ENCODE measurements around the gene MTF2.

Gene MTF2

GRCh38 chr1:93087532-93087931 is 8.4 kb downstream of the MTF2 start:
- DNase-seq = no peak

DNA sequence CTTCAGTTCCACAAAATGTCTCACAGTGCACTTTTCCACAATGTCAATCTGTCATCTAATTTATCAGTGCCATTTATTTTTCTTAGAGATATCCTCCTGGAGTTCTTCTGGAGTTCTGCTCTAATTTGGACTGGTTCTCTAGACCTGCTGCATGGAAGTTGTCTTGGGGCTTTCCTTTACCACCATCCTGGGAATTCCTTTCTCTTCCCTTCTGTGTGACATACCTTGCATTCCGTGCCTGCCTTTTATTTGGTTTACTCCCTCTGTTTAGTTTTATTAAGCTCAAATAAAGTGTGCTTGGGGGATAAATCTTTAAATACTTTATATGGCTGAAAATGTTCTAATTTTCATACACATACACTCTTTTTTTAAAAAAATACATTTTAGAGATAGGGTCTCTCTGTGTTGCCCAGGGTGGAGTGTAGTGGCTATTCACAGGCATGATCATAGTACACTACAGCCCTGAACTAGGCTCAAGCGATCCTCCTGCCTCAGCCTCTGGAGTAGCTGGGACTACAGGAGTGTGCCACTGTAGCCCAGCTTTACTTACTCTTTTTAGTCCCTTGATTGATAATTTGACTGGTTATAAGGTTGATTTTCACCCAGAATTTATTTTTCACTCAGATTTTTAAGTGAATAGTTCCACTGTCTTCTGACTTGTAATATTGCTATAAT is 14.4 kb downstream of the MTF2 start:
- no peak for DNase-seq

DNA sequence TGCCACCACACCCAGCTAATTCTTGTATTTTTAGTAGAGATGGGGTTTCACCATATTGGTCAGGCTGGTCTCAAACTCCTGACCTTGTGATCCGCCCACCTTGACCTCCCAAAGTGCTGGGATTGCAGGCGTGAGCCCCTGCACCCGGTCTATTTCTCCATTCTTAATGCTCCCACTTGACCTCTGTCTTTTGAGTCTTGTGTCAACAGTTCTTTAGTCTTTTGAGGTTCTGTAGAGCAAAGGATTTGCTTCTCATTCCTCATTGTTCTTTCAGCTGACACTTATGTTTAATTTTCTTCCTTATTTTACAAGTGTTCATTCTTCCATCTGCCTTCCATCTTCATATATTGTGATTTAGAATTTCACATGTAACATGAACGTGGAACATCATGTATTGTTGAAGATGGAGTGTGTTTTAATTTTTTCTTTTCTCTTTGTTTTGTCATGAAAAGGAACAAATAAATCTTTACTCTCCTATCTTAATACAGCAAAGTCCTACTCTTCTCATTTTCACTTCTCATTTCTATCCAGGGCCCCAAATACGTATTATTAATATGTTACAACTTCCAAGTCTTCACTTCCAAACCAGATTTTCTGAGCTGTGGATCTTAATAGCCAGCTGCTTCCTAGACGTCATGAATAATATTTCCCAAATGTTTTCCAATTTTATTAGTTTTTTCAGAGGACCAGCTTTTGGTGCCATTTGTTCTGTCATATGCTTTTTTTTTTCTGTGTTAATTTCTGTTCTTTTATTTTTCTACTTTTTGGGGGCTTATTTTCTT is 16.9 kb downstream of the MTF2 start:
- DNase-seq = no peak

DNA sequence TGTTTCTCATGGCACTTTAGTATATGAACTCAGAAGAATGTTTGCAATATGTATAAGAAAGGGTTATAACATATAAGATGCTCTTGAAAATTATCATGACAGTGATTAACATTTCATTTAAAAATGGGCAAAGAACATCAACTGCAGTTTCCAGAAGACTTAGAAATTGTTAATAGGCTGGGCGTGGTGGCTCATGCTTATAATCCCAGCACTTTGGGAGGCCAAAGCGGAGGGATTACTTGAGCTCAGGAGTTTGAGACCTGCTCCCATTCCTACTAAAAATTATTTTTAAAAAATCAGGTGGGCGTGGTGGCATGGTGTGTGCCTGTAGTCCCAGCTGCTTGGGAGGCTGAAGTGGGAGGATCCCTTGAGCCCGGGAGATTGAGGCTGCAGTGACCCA is 23.1 kb downstream of the MTF2 start:
- no peak for DNase-seq

DNA sequence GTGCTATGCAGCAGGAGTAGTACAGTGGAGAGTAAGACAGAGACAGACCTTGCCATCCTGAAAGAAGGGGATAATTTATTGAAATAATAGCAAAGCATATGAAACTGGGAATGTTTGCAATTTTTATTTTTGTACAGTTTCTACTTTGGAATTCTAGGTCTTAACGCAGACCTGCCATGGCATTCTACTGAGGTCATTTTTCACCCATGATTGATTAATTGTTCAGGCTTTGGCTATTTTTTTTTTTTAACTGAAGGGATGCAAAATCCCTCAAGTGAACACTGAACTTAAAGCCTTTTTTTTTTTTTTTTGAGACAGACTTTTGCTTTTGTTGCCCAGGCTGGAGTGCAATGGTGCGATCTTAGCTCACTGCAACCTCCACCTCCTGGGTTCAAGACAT is 27.1 kb downstream of the MTF2 start:
- DNase-seq = peak; percentile 35

DNA sequence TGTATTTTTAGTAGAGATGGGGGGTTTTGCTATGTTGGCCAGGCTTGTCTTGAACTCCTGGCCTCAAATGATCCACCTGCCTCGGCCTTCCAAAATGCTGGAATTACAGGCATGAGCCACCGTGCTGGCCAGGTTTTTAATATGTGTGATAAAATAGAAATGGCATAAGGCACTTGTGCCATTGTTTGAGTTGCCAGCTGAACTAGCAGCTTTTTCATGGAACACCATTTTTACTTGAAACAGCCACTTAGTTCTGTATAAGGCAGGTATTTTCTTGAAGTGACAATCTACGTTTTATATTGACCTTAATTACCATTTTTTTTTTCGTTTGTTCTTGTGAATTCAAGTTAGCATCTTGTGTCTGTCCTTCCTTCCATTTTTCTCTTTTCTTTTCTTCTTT is 28.3 kb downstream of the MTF2 start:
- no peak for DNase-seq

DNA sequence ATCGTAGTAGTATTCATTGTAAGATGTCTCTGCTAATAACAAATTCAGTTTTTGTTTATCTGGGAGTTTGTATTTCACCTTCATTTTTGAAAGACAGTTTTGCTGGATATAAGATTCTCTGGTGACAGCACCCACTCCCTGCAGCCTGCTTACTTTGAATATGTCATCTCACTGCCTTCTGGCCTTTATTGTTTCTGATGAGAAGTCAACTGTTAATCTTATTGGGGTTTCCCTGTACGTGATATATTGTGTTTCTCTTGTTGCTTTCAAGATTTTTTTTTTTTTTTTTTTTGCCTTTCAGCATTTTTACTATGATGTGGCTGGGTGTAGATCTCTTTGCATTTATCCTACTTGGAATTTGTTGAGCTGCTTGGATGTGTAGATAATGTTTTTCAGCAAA is 29.3 kb downstream of the MTF2 start:
- DNase-seq = no peak

DNA sequence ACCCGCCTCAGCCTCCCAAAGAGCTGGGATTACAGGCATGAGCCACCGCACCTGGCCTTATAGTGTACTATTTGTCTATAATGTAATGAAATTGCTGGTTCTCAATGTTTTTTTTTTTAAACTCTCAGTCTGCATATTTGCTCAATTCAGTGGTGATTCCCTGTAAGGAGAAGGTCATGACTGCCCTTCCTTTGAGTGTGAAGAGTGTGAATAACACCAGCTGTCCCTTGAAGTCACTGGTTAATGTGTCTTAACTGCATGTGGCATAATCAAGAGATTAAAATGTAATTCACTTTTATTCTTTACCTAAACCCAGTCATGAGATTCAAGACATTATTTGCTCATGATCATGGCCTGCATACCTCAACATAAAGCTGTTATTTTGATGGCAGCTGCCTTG is 30.5 kb downstream of the MTF2 start:
- DNase-seq = no peak

DNA sequence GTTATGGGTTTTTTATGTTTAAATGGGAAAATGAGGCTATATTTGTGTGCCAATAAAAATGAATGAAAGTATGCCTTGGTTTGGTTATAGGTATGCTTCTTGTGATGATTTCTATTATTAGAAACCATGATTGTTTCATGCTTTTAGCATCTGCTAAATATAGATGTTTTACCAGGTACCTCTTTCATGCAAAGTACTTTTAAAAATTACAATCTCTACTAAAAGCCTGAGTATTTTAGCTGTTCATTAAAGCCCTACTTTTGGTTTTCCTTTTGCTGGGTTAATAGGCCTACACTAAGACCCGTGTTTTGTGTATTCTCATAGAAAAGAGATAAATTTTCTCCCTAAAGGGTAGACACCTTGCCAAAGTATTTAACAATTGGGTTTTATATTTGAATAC is 32.0 kb downstream of the MTF2 start:
- no peak for DNase-seq

DNA sequence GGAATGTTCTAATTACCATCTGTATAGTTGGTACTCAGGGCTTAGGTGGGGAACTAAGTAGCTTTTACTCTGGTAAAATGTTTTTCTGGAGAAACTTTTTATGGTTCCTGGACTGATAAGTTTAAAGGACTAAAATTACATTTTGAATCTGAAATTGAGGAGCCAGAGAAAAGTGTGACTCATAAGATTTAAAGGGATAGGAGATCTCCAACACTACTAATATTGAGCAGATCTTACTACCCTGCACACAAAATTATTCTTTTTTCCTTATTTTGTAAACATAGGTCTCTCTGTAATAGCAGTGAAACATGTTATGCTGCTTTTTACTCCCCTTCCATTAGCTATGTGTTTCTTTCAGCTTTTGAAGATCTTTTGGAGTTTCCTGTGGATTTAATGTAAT is 32.5 kb downstream of the MTF2 start:
- DNase-seq = no peak

GRCh38 chr1:93113127-93113526 is 34.0 kb downstream of the MTF2 start:
- DNase-seq = no peak

DNA sequence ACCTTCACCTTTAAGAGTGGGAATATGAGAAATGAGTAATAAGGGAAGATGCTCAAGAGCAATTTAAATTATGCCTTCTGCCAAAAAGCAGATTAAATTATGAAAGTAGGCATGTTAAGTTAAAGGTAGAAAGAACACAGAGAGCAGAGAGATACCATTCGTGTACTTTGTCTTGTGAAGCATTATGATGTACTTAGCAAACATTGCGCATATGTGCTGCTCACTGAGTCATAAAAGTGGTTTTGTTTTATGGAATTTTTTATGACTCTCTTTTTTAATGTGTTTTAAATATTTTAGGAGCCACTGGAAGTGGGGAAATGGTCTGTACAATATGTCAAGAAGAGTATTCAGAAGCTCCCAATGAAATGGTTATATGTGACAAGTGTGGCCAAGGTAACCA is 35.3 kb downstream of the MTF2 start:
- DNase-seq = no peak

DNA sequence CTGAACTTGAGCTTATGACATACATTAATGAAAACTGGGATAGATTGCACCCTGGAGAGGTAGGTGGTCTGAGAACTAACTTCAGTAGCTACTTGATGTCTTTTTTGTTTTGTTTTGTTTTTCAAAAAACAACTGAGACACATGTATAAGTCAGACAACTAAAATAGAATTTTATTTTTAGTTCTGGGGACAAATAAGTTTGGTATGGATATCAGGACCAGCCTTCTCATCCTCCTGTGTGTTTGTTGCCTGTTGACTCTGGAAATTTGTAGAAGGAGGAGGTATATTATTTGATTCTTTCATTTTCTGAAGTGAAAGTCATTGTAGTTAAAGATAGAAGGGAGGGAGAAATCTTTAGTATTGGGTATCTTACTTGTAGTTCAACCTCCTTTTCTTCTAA is 41.5 kb downstream of the MTF2 start:
- no peak for DNase-seq

GRCh38 chr1:93123201-93123783 is 44.2 kb downstream of the MTF2 start:
- DNase-seq = no peak

DNA sequence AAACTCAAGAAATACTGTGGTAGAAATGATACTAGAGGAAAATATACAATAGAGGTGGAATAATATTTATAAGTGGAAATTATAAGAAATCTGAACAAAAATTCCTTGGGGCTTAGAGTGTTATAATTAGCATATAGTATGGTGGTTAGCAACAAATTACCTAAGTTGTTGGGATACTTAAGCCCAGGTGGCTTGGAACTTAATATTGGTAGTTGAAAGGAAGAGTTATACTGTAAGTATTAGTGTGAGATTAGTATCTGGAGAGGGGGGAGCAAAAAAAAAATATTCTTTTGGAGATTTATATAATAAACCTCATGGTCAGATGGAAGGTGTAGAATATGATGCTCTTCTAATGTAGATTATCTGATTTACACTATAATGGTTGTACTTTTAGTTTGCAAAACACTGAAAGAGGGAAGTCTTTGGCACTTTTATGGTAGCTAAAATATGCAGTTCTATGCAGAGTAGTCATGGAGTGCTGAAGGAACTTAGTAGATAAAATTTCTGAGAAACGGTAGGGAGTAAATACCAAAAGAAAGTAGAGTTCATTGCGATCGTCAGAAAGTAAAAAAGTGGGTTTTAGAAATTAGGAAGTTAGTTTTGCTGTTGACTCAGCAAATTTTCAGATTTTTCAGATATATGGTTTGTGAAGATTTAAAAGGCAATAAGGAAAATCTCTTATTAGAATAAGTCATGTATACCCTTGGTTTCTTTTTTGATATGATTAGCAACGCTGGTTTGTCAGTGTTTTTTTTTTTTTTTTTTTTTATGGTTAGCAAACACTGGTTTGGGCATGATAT is 45.7 kb downstream of the MTF2 start:
- no peak for DNase-seq

DNA sequence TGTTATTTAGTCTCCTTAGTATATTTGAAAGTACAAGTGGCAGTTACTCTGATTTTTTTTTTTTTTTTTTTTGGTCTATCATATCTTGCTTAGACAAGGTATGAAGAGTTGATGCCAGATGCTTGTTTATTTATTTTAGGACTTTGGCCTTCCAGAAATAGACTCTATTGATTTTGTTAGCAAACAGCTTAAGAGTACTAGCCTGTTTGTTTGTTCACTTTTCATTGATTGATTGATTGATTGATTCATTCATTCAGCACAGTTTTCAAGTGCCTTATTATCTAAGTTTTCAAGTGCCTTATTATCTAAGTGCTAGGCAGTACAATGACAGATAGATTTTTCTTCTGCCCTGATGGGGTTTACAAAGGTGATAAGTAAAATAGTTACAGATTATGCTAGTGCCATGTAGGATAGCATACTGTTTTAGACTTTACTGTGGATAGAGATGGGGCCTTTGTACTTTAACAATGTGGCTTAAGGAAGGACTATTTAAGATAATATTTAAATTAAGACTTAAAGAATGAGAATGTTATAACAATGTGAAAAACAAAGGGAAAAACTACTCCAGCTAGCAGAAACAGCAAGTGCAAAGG is 50.5 kb downstream of the MTF2 start:
- DNase-seq = no peak

- DNase-seq = no peak
Observed at GRCh38 chr1:93132638-93133037, 53.6 kb downstream of the MTF2 start.

DNA sequence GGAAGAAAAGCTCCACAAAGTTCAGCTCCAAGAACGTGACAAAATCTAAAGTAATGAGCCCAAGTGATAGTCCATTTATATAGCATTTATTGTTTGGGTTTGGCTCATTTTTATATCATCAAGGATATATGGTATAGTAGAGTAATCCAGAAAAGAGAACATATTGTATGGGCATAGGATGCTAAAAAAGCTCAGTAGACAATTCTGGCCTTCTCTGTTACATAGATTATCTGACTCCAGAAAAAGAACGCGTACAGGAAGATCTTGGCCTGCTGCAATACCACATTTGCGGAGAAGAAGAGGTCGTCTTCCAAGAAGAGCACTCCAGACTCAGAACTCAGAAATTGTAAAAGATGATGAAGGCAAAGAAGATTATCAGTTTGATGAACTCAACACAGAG is 57.4 kb downstream of the MTF2 start:
- DNase-seq = no peak

GRCh38 chr1:93137604-93138292 is 58.7 kb downstream of the MTF2 start:
- no peak for DNase-seq

GRCh38 chr1:93140106-93140505 is 61.0 kb downstream of the MTF2 start:
- DNase-seq = no peak

- DNase-seq = no peak
Observed at GRCh38 chr1:93142161-93142560, 63.1 kb downstream of the MTF2 start.

DNA sequence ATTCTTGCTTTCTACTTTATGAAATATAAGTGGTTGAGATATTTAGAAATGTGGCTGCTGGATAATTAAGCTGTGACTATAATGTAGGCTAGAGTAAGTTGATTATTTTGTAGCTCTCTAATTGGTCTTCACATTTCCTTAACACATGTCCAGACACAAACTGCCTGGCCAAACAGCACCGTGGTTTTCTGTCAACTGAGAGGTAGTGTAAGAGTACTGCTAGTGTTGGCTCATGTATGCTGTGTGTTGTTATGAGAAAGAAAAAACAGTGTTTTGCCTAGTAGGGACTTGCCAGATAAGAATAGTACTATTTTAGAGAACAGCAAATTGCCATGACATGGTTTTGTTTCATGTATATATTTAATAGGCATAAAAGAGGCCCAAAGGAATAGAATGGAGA is 64.1 kb downstream of the MTF2 start:
- DNase-seq = no peak

DNA sequence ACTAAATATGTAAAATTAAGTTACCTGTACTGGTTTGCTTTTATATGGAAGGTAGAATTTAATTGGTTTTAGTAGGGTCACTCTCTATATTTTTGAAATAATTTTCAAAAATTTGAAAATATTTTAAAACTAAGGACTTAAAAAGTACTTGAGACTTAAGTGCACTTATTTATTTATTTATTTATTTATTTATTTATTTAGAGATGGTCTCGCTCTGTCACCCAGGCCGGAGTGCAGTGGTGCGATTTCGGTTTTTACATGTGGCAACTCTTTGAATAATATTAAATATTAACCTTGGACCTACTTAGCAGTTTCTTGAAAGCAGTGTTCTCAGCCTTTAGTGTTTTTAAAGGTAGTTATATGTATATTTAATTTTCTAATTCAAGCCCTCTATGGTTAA is 64.7 kb downstream of the MTF2 start:
- peak; percentile 17 for DNase-seq

Measured in kidney glomerular epithelial cell (primary cell).